Hepatocyte (in vitro differentiated cells): ENCODE results near the gene SFXN5. TPM values are rescaled to one million over a fixed set of nuclear protein-coding genes. Genes with fewer than 3 reads are reported as not detected.

Experiments
- DNase-seq: peaks from one replicate; pipeline ENCODE4 v3.0.0-alpha.2; 2016; ENCODE audit warnings: low spot score
- H2AFZ ChIP-seq: fragments of 200-600 bp; sonication (generic); 2 replicates; pipeline ENCODE4 v1.6.0; 2016; ENCODE audit warnings: antibody characterized with exemption, mild to moderate bottlenecking
- H3K27ac ChIP-seq: fragments of 200-600 bp; sonication (generic); 2 replicates; pipeline ENCODE4 v1.5.1; 2016; ENCODE audit warnings: mild to moderate bottlenecking
- H3K27me3 ChIP-seq: fragments of 200-600 bp; sonication (generic); 2 replicates; pipeline ENCODE4 v1.6.1; 2016
- H3K36me3 ChIP-seq: fragments of 200-600 bp; sonication (generic); replicated peaks from 2 replicates; pipeline ENCODE4 v1.5.1; 2016; ENCODE audit warnings: low read depth; ENCODE audit not compliant: insufficient read depth
- H3K4me1 ChIP-seq: fragments of 200-600 bp; sonication (generic); 2 replicates; pipeline ENCODE4 v1.5.1; 2016; ENCODE audit warnings: mild to moderate bottlenecking, moderate library complexity; ENCODE audit not compliant: insufficient read depth
- H3K4me2 ChIP-seq: fragments of 200-600 bp; sonication (generic); 2 replicates; pipeline ENCODE4 v1.6.0; 2016
- H3K4me3 ChIP-seq: fragments of 200-600 bp; sonication (generic); 2 replicates; pipeline ENCODE4 v1.5.1; 2016; ENCODE audit warnings: mild to moderate bottlenecking
- H3K79me2 ChIP-seq: fragments of 200-600 bp; sonication (generic); 2 replicates; pipeline ENCODE4 v1.6.0; 2017; ENCODE audit warnings: mild to moderate bottlenecking
- H3K9me2 ChIP-seq: fragments of 200-600 bp; sonication (generic); replicated peaks from 2 replicates; pipeline ENCODE4 v1.6.0; 2017; ENCODE audit warnings: mild to moderate bottlenecking; ENCODE audit not compliant: insufficient read depth
- H3K9me3 ChIP-seq: fragments of 200-600 bp; sonication (generic); 2 replicates; pipeline ENCODE4 v1.5.1; 2016; ENCODE audit warnings: low read depth, mild to moderate bottlenecking
- H4K20me1 ChIP-seq: fragments of 200-600 bp; sonication (generic); 2 replicates; pipeline ENCODE4 v1.6.0; 2016; ENCODE audit warnings: mild to moderate bottlenecking; ENCODE audit not compliant: insufficient read depth, poor library complexity, severe bottlenecking
- CTCF ChIP-seq: fragments of 200-600 bp; sonication (generic); IDR thresholded peaks from 2 replicates; pipeline ENCODE4 v1.5.1; 2016; ENCODE audit warnings: antibody characterized with exemption, mild to moderate bottlenecking; ENCODE audit not compliant: poor library complexity
- EZH2 ChIP-seq: fragments of 200-600 bp; sonication (generic); IDR thresholded peaks from 2 replicates; pipeline ENCODE4 v1.6.1; 2016; ENCODE audit warnings: antibody characterized with exemption, mild to moderate bottlenecking, borderline replicate concordance
- EZH2phosphoT487 ChIP-seq: fragments of 200-600 bp; sonication (generic); IDR thresholded peaks from one replicate; pipeline ENCODE4 v1.6.1; 2018; ENCODE audit warnings: antibody characterized with exemption, mild to moderate bottlenecking, low read depth, moderate library complexity; ENCODE audit not compliant: unreplicated experiment, severe bottlenecking
- WGBS: methylation state at CpG from one replicate; pipeline ENCODE4 v1.1.6; 2016; ENCODE audit warnings: low lambda C conversion rate; ENCODE audit errors: missing lambda C conversion rate; 5-methylcytosine and 5-hydroxymethylcytosine counted together
- polyA plus RNA-seq: library from polyadenylated mRNA; unstranded; fragments of >200 nt; fragmentation: Nextera tagmentation; extraction: Ambion mirVana; gene quantifications from 2 replicates; pipeline ENCODE4 v1.2.1, GENCODE V29; 2016
- total RNA-seq: library from RNA; depleted of rRNA; stranded (reverse); fragments of >200 nt; gene quantifications from 2 replicates; pipeline ENCODE4 v1.2.3, GENCODE V29; 2014

Gene SFXN5
- total and polyA plus RNA-seq, 2 experiments from 2014 or later: 25.8 to 34.6 TPM

- Histone ChIP-seq H3K4me2 (peak overlapping the region; percentile 75), H2AFZ (peak overlapping the region; percentile 45), H3K36me3 (no peaks in the 10 kb centered on the region), H4K20me1 (no peaks in the 10 kb centered on the region), H3K27ac (no peak overlapping the region), H3K4me3 (peak overlapping the region; percentile 4), H3K4me1 (peaks cover 40% of the 10 kb centered on the region), H3K9me2 (no peaks in the 10 kb centered on the region), H3K27me3 (peaks cover 96% of the 10 kb centered on the region), H3K9me3 (no peaks in the 10 kb centered on the region), H3K79me2 (no peaks in the 10 kb centered on the region)
- TF ChIP-seq EZH2 (no peak), EZH2phosphoT487 (peak; percentile 54)
- no peak for DNase-seq
- 4% methylated on average over 48 of the region's 48 CpGs for WGBS
These were observed 151.8 kb downstream of the SFXN5 start for GRCh38 chr2:72919414-72920317.

GRCh38 chr2:72917877-72918553 is 153.5 kb downstream of the SFXN5 start:
- WGBS: 1% methylated on average over 81 of the region's 89 CpGs
- H3K4me1 ChIP-seq: peaks cover 34% of the 10 kb centered on the region

GRCh38 chr2:72917138-72917876 is 154.2 kb downstream of the SFXN5 start, which contains the start of gene EMX1:
EMX1 (plus strand) TSS chr2:72917519; CDS start chr2:72917853, 334 bp downstream.
- no peaks in the 10 kb centered on the region for H3K36me3 ChIP-seq
- TF ChIP-seq EZH2 (no peak), EZH2phosphoT487 (peak; percentile 37), CTCF (no peak)
- H3K27me3 ChIP-seq: peaks cover 96% of the 10 kb centered on the region
- H3K4me3 ChIP-seq: peak within 1 kb of the TSS; percentile 52
- peak within 1 kb of the TSS; percentile 56 for H2AFZ ChIP-seq
- H4K20me1 ChIP-seq: no peaks in the 10 kb centered on the region
- no peaks in the 10 kb centered on the region for H3K79me2 ChIP-seq
- under 1% methylated on average over 34 of the region's 82 CpGs for WGBS
- H3K9me3 ChIP-seq: no peaks in the 10 kb centered on the region
- peak; percentile 81 for DNase-seq
- peaks cover 34% of the 10 kb centered on the region for H3K4me1 ChIP-seq
- H3K9me2 ChIP-seq: no peaks in the 10 kb centered on the region
- no peak within 1 kb of the TSS for H3K27ac ChIP-seq
- peak within 1 kb of the TSS; percentile 91 for H3K4me2 ChIP-seq

More at GRCh38 chr2:72917877-72918553, 153.5 kb downstream of the SFXN5 start:
- Histone ChIP-seq H3K27me3 (peaks cover 96% of the 10 kb centered on the region), H2AFZ (peak overlapping the region; percentile 56), H3K4me3 (no peak overlapping the region), H3K9me2 (no peaks in the 10 kb centered on the region), H4K20me1 (no peaks in the 10 kb centered on the region), H3K36me3 (no peaks in the 10 kb centered on the region), H3K4me2 (peak overlapping the region; percentile 91), H3K79me2 (no peaks in the 10 kb centered on the region), H3K27ac (no peak overlapping the region), H3K9me3 (no peaks in the 10 kb centered on the region)
- no peak for DNase-seq
- peak; percentile 58 for TF ChIP-seq EZH2phosphoT487
- TF ChIP-seq EZH2: peak; percentile 100
- no peak for TF ChIP-seq CTCF
